GM13976 (cell line): ENCODE data around the gene DISC1.

Source experiments
- DNase-seq: peaks from one replicate; pipeline ENCODE4 v3.0.0; 2012; ENCODE audit warnings: low spot score
- CTCF ChIP-seq: IDR thresholded peaks from 2 replicates; pipeline ENCODE4 v1.5.1; 2012; ENCODE audit warnings: borderline replicate concordance, mild to moderate bottlenecking; ENCODE audit not compliant: insufficient read depth; ENCODE audit errors: extremely low read depth, missing control alignments, control extremely low read depth
- in situ Hi-C: fragments of 300-500 bp; cut with MboI; formaldehyde crosslinking; loops from one replicate; pipeline ENCODE4 v1.12.0; 2022; ENCODE audit warnings: low sequenced_read_pairs, mixed read lengths, inconsistent platforms; ENCODE audit not compliant: unreplicated experiment

DISC1 gene

GRCh38 chr1:231733672-231734071 is 107.1 kb downstream of the DISC1 start:
- TF ChIP-seq CTCF = no peak
- DNase-seq = no peak
- in situ Hi-C loops = no loop called here

GRCh38 chr1:231734417-231734816 is 107.8 kb downstream of the DISC1 start:
- TF ChIP-seq CTCF = no peak
- in situ Hi-C loops = no loop called here
- DNase-seq = no peak

DNA sequence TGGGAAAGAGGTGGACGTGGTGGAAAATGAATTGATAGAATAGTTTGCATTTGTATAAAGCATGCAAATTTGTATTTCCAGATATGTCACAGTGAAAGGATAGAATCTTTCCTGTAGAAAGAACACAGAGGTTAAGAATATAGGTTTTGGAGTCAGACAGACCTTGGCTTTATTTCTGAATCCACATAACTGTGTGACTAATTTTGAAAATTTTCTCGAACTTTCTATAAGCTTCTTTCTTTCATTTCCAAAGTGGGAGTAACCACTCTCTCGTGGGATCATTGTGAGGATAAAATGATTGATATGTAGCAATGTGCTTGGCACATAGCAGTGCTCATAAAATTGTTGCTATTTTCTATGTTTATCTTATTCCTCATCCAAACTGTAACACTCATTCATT is 108.8 kb downstream of the DISC1 start:
- no peak for DNase-seq
- no peak for TF ChIP-seq CTCF
- in situ Hi-C loops = no loop called here

GRCh38 chr1:231735941-231736340 is 109.4 kb downstream of the DISC1 start:
- in situ Hi-C loops = no loop called here
- TF ChIP-seq CTCF = no peak
- DNase-seq = no peak

DNA sequence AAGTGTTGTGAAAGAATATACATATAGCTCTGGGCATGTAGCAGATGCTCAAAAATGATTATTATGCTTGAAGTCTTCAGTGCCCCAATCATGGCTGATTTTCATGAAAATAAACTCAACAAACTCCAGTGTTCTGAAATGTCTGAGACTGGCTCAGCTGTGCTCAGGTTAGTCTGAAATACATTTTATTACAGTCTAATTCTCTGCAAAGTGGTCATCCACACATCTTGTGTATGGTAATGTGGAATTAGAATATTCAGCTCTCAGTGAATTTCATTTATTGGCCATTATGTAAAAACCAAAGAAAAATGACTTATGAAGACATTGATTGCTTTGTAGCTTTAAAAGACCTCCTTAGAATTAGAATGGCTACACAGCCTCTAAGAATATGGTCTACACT is 109.9 kb downstream of the DISC1 start:
- DNase-seq = no peak
- in situ Hi-C loops = no loop called here
- no peak for TF ChIP-seq CTCF

GRCh38 chr1:231738554-231738953 is 112.0 kb downstream of the DISC1 start:
- no peak for DNase-seq
- TF ChIP-seq CTCF = no peak

DNA sequence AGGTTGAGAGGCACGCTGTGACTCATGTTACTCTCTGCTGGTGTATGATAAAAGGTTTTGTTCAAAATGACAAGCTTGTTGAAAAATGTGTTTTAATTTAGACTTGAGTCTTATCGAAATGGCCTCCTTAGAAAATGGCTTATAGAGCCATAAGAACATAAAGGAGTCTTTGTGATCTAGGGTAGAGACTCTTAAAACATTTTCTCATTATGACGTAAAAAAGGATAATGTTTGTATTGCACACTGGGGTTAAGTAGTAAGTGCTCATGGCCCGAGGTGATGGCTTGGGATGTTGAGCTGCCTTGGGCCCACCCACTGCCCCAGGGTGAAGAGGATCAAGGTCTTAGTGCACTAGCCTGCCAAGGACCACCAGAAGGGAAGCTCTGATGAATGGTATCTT is 117.4 kb downstream of the DISC1 start:
- TF ChIP-seq CTCF = no peak
- in situ Hi-C loops = no loop called here
- DNase-seq = no peak

More at GRCh38 chr1:231738554-231738953, 112.0 kb downstream of the DISC1 start:
- in situ Hi-C loops = no loop called here
